PC-3 (cell line): ENCODE results near the gene GPC5. TPM values are rescaled to one million over a fixed set of nuclear protein-coding genes. Genes with fewer than 3 reads are reported as not detected.
"Not testable (repeated sequence)": the region's sequence is repeated elsewhere in the genome, so short reads cannot be mapped to it uniquely, and the experiment has no call there.

ENCODE experiments used
- ATAC-seq: fragments of 200-7000 bp; cut with Tn5 transposase; 2 replicates; pipeline ENCODE4 v1.9.1; 2020; ENCODE audit warnings: mild to moderate bottlenecking, moderate library complexity
- BruUV-seq: library from RNA; stranded (reverse); fragments of 400-500 nt; replicated peaks from 2 replicates; lab custom pipeline; 2021; lab: Mats Ljungman, UMichigan
- CTCF ChIA-PET: fragments of 300-600 bp; sonication (Branson Sonifier 250); formaldehyde crosslinking; loops from one replicate; lab custom pipeline; 2022; ENCODE audit warnings: antibody characterized with exemption; lab: Charles Lee
- POLR2A ChIA-PET: fragments of 300-600 bp; sonication (Branson Sonifier 250); formaldehyde crosslinking; loops from one replicate; lab custom pipeline; 2022; ENCODE audit warnings: antibody characterized with exemption; ENCODE audit not compliant: unreplicated experiment; lab: Charles Lee
- DNase-seq: peaks from one replicate; pipeline ENCODE4 v3.0.0-alpha.2; 2015
- H2AFZ ChIP-seq: fragments of 300-600 bp; sonication (generic); 2 replicates; pipeline ENCODE4 v1.6.0; 2016; ENCODE audit warnings: antibody characterized with exemption, low read length
- H3F3A ChIP-seq: fragments of 300-600 bp; sonication (generic); one replicate; pipeline ENCODE4 v1.6.0; 2017; ENCODE audit warnings: antibody characterized with exemption, low read length, control low read depth, mild to moderate bottlenecking; ENCODE audit not compliant: unreplicated experiment
- H3K27ac ChIP-seq: fragments of 300-600 bp; sonication (generic); 2 replicates; pipeline ENCODE4 v1.5.1; 2016; ENCODE audit warnings: mild to moderate bottlenecking, low read length
- H3K27me3 ChIP-seq: fragments of 300-600 bp; sonication (generic); 2 replicates; pipeline ENCODE4 v1.6.1; 2016; ENCODE audit warnings: low read length, mixed read lengths
- H3K36me3 ChIP-seq: fragments of 300-600 bp; sonication (generic); 2 replicates; pipeline ENCODE4 v1.6.1; 2016; ENCODE audit warnings: low read depth, mixed run types, low read length, mixed read lengths
- H3K4me1 ChIP-seq: fragments of 300-600 bp; sonication (generic); 2 replicates; pipeline ENCODE4 v1.5.1; 2016; ENCODE audit warnings: low read length; ENCODE audit not compliant: insufficient read depth
- H3K4me2 ChIP-seq: fragments of 300-600 bp; sonication (generic); 2 replicates; pipeline ENCODE4 v1.6.0; 2016; ENCODE audit warnings: low read length
- H3K4me3 ChIP-seq: fragments of 300-600 bp; sonication (generic); 2 replicates; pipeline ENCODE4 v1.5.1; 2016; ENCODE audit warnings: mild to moderate bottlenecking, low read length, mixed read lengths
- H3K79me2 ChIP-seq: fragments of 300-600 bp; sonication (generic); 2 replicates; pipeline ENCODE4 v1.6.1; 2017; ENCODE audit warnings: low read length, mixed read lengths
- H3K9ac ChIP-seq: fragments of 300-600 bp; sonication (generic); 2 replicates; pipeline ENCODE4 v1.6.0; 2016; ENCODE audit warnings: mild to moderate bottlenecking, low read length
- H3K9me2 ChIP-seq: fragments of 300-600 bp; sonication (generic); replicated peaks from 2 replicates; pipeline ENCODE4 v1.6.1; 2016; ENCODE audit warnings: mixed run types, low read length, mixed read lengths
- H3K9me3 ChIP-seq: fragments of 300-600 bp; sonication (generic); 2 replicates; pipeline ENCODE4 v1.6.1; 2016; ENCODE audit warnings: low read length, mixed read lengths
- H4K20me1 ChIP-seq: fragments of 300-600 bp; sonication (generic); 2 replicates; pipeline ENCODE4 v1.6.1; 2016; ENCODE audit warnings: low read length, mixed read lengths
- EZH2 ChIP-seq: fragments of 300-600 bp; sonication (generic); IDR thresholded peaks from one replicate; pipeline ENCODE4 v1.6.1; 2017; ENCODE audit warnings: antibody characterized with exemption, mild to moderate bottlenecking, low read length; ENCODE audit not compliant: unreplicated experiment
- EZH2phosphoT487 ChIP-seq: fragments of 300-600 bp; sonication (generic); IDR thresholded peaks from 2 replicates; pipeline ENCODE4 v1.6.1; 2018; ENCODE audit warnings: mild to moderate bottlenecking, antibody characterized with exemption, low read length, borderline replicate concordance
- intact Hi-C: fragments of 100-400 bp; cut with micrococcal nuclease; formaldehyde crosslinking; loops from 2 replicates; pipeline ENCODE4 v1.9.0; 2023
- total RNA-seq: library from RNA; depleted of rRNA; stranded (reverse); fragments of >200 nt; gene quantifications from 2 replicates; pipeline ENCODE4 v1.2.3, GENCODE V29; 2014
- TF ChIP-seq, protein P1 (sequence below): fragments of 300-600 bp; sonication (generic); conservative IDR thresholded peaks from 2 replicates; pipeline ENCODE4 v1.5.1; 2017; ENCODE audit warnings: antibody characterized with exemption, low read depth, mild to moderate bottlenecking, low read length

The GPC5 gene
- total RNA-seq, 1 experiment from 2014 or later = not detected

DNA sequence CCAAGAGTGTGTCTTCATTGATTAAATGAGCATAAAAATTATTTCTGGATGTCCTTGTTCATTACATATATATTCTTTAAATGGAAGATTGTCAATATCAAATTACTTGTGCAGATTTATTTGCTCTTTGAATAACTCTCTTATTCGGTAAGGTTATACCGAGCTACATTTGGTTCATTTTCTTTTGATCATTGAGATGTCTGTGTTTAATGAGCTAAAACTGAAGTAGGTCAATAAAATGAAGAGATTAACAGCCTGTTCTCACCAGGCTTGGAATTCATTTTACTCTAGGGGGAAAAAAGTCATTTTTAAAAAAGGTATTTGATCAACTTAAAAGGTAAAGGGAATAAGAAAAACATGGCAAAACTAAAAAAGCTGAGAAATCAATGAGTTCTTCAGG, 10.6 kb downstream of the GPC5 start:
- Histone ChIP-seq H3K79me2 (no peaks in the 10 kb centered on the region), H3K9me2 (no peaks in the 10 kb centered on the region), H3K9ac (no peak overlapping the region), H3K4me1 (no peaks in the 10 kb centered on the region), H3K4me3 (no peak overlapping the region), H3K27me3 (peaks cover 20% of the 10 kb centered on the region), H3K27ac (no peak overlapping the region), H3K36me3 (no peaks in the 10 kb centered on the region), H3F3A (no peaks in the 10 kb centered on the region), H3K9me3 (no peaks in the 10 kb centered on the region), H3K4me2 (no peak overlapping the region), H2AFZ (no peak overlapping the region), H4K20me1 (no peaks in the 10 kb centered on the region)
- no TSS peak for BruUV-seq
- ChIA-PET POLR2A (no interaction called here), CTCF (no interaction called here)
- TF ChIP-seq EZH2phosphoT487 (no peak), EZH2 (no peak)
- TF ChIP-seq, protein P1, sequence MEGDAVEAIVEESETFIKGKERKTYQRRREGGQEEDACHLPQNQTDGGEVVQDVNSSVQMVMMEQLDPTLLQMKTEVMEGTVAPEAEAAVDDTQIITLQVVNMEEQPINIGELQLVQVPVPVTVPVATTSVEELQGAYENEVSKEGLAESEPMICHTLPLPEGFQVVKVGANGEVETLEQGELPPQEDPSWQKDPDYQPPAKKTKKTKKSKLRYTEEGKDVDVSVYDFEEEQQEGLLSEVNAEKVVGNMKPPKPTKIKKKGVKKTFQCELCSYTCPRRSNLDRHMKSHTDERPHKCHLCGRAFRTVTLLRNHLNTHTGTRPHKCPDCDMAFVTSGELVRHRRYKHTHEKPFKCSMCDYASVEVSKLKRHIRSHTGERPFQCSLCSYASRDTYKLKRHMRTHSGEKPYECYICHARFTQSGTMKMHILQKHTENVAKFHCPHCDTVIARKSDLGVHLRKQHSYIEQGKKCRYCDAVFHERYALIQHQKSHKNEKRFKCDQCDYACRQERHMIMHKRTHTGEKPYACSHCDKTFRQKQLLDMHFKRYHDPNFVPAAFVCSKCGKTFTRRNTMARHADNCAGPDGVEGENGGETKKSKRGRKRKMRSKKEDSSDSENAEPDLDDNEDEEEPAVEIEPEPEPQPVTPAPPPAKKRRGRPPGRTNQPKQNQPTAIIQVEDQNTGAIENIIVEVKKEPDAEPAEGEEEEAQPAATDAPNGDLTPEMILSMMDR = no peak
- no peak for ATAC-seq
- intact Hi-C loops = no loop called here
- no peak for DNase-seq

GRCh38 chr13:91416579-91416978, 18.2 kb downstream of the GPC5 start:
- H3K27me3 ChIP-seq, H3F3A ChIP-seq, H3K4me3 ChIP-seq, H2AFZ ChIP-seq, H4K20me1 ChIP-seq, H3K79me2 ChIP-seq, CTCF ChIA-PET, H3K36me3 ChIP-seq, H3K9me2 ChIP-seq, intact Hi-C loops, DNase-seq, ATAC-seq, H3K4me1 ChIP-seq, H3K9me3 ChIP-seq, POLR2A ChIA-PET, H3K4me2 ChIP-seq, H3K9ac ChIP-seq, H3K27ac ChIP-seq, BruUV-seq: not testable (repeated sequence)

GRCh38 chr13:91417660-91418325, 19.4 kb downstream of the GPC5 start:
- H3F3A ChIP-seq = no peaks in the 10 kb centered on the region
- H3K4me3 ChIP-seq = no peak overlapping the region
- no peaks in the 10 kb centered on the region for H3K27me3 ChIP-seq
- TF ChIP-seq EZH2 = no peak
- TF ChIP-seq, protein P1 = no peak
- no peaks in the 10 kb centered on the region for H3K9me3 ChIP-seq
- no peak overlapping the region for H2AFZ ChIP-seq
- no peaks in the 10 kb centered on the region for H3K4me1 ChIP-seq
- H3K79me2 ChIP-seq = no peaks in the 10 kb centered on the region
- H3K36me3 ChIP-seq = no peaks in the 10 kb centered on the region
- DNase-seq = no peak
- no peaks in the 10 kb centered on the region for H4K20me1 ChIP-seq
- intact Hi-C loops = no loop called here
- no peak for ATAC-seq
- no peak overlapping the region for H3K4me2 ChIP-seq
- ChIA-PET POLR2A (no interaction called here), CTCF (no interaction called here)
- H3K27ac ChIP-seq = no peak overlapping the region
- H3K9ac ChIP-seq = no peak overlapping the region
- H3K9me2 ChIP-seq = no peaks in the 10 kb centered on the region
- BruUV-seq = no TSS peak
